C4-2B (cell line): ENCODE data around the gene SPTLC2.
A peak's percentile ranks its signal among the peaks of the same experiment; 100 is the strongest.

Source experiments
- H3K27ac ChIP-seq: fragments of 450-650 bp; 2 replicates; pipeline ENCODE4 v1.5.1; 2017
- ZFX ChIP-seq: fragments of 450-650 bp; IDR thresholded peaks from 2 replicates; pipeline ENCODE4 v1.6.1; 2017
- TF ChIP-seq, protein P1 (sequence below): fragments of 450-650 bp; conservative IDR thresholded peaks from 2 replicates; pipeline ENCODE4 v1.5.1; 2017; ENCODE audit warnings: mild to moderate bottlenecking

SPTLC2 gene

DNA sequence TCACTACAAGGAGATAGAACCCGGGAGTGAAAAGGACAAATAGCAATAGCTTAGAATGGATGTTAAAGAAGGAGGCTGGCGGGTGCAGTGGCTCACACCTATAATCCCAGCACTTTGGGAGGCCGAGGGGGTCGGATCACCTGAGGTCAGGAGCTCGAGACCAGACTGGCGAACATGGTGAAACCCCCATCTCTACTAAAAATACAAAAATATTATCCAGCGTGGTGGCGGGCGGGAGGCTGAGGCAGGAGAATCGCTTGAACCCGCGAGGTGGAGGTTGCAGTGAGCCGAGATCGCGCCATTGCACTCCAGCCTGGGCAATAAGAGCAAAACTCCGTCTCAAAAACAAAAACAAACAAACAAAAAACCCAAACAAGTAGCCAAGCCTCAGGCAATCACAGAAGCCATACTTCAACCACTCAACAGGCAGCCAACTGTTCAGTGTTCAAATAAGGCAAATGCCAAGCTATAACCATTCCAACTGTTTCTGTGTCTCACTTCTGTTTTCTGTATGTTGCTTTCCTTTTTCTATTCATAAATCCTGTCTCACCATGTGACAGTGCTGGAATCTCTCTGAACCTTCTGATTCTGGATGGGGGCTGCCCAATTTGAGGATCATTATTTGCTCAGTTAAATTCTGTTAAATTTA, 3.9 kb upstream of the SPTLC2 start:
- no peak for TF ChIP-seq ZFX
- TF ChIP-seq, protein P1, sequence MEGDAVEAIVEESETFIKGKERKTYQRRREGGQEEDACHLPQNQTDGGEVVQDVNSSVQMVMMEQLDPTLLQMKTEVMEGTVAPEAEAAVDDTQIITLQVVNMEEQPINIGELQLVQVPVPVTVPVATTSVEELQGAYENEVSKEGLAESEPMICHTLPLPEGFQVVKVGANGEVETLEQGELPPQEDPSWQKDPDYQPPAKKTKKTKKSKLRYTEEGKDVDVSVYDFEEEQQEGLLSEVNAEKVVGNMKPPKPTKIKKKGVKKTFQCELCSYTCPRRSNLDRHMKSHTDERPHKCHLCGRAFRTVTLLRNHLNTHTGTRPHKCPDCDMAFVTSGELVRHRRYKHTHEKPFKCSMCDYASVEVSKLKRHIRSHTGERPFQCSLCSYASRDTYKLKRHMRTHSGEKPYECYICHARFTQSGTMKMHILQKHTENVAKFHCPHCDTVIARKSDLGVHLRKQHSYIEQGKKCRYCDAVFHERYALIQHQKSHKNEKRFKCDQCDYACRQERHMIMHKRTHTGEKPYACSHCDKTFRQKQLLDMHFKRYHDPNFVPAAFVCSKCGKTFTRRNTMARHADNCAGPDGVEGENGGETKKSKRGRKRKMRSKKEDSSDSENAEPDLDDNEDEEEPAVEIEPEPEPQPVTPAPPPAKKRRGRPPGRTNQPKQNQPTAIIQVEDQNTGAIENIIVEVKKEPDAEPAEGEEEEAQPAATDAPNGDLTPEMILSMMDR: no peak
- no peak overlapping the region for H3K27ac ChIP-seq

DNA sequence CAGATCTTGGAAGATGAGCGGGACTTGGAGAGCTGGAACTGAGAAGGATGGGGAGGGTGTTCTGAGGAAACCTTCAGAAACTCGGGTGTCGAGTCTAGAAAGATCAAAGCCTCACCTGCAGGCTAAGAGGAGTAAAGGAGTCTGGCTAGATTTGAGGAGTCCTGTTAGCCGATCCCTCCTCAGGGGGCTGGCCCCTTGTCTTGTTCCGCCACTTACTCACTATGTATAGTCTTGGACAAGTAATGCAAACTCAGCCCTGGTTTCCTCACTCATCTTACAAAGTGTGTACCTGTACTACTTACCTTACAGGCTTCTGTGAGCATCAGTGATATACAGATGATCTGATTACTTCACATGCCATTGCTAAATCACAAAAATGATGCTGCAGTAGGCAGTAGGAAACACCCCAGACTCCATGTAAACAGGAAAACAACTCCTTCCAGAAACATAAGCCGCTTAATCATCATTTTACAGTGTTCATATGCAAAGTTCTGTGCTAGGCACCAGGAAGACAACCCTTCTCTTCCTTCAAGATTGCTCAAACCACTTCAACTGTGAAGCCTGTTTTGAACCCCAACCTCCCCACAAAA, 2.0 kb upstream of the SPTLC2 start:
- TF ChIP-seq ZFX: no peak
- TF ChIP-seq, protein P1: no peak
- no peak overlapping the region for H3K27ac ChIP-seq

DNA sequence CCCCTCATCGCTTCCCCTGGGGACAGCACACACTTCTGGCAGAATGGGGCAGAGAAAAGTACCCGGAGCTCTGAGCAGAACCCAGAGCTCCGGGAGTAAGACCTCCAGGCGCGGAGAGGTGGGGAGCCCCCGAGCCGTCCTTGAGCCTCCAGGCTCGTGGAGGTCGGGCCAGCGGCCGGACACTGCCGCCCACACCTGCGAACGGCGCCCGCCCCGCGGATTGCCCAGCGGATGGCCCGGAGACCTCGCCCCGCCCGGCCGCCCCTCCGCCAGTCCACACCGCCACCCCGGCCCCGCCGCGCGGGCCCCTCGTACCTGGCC, 344 bp downstream of the SPTLC2 start:
- TF ChIP-seq, protein P1: no peak
- TF ChIP-seq ZFX: no peak; the same call in none of the 2 replicates

DNA sequence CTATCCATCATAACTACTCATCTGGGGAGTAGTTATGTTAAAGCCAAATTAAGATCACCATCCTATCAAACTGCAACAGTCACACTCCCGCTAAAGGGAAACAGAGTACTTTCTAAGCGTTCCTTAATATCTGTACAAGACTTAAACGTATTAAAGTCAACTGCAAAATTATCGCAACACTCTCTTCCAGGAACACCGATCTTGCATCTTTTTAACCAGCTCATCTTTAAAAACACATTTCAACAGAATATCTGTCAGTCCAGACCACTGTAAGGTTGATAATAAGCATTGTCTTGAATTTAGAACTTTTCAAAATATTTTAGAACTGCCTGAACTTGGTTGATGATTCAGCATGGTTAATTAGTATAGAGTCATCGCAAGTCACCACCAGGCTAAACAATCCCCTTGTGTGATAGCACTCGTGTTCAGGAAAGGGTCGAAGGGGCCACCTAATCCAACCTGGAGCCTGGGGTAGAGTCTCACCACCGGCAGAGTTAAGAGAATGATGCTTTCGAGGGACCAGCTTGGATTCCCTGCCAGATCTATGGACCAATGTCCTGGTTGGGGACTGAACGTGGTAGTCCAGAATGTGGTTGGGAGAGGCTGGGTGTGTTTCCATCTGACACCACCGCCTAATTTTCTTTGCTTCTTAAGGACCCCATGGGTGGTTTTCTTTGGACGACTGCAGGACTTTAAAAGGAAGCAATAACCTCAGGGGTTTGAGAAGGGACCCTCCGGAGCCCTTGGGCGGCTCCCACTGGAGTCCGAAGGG, 890 bp downstream of the SPTLC2 start:
- H3K27ac ChIP-seq: peak overlapping the region; percentile 83
- TF ChIP-seq ZFX: no peak
- TF ChIP-seq, protein P1: no peak

More for the DNA sequence above, 344 bp downstream of the SPTLC2 start:
- peak overlapping the region; percentile 83 for H3K27ac ChIP-seq

DNA sequence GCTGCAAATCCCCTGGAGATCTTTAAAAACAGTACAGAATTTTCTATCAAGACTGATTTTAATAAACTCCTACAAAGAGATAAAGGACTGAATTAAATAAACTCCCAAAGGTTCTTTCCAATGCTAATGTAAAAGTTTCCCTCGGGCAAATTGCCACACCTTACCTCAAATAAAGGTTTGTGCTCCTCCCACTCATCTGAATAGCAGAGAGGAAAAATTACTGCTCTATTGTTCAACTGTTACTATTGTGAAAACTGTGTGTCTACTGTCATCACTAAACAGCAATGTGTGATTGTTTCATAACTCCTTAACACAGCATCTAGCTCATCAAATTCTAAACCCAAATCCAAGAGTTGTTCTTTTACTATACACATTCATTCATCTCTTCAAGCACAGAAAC, 3.2 kb downstream of the SPTLC2 start:
- no peak overlapping the region for H3K27ac ChIP-seq
- no peak for TF ChIP-seq ZFX
- TF ChIP-seq, protein P1: no peak

DNA sequence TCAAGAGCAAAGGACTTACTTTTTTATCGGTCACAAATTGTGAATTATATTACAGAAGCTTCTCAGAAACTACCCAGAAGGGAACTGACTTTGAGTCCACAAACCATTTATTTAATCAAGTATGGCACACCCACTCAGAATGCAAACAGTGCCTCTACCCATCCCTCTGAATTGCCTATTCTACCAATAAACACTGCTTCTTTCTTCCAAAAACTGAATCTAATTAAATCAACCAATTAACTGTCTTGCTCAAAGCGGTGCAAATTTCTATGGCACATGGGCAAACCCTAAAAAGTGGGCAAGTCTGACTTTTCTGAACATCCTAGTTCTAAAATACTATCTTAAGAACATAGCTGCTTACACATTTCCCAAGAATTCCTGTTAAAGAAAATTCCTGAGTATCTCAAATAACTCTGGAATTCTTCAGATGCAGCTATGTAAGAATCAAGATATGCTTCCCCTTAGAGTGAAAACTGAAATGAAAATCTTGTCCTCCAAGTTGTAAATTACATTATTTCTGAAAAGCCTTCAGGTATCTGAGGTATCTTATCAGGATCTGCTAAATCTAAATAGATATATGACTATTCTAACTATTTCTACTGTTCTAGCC, 4.3 kb downstream of the SPTLC2 start:
- no peak for TF ChIP-seq ZFX
- TF ChIP-seq, protein P1: no peak
- H3K27ac ChIP-seq: no peak overlapping the region

DNA sequence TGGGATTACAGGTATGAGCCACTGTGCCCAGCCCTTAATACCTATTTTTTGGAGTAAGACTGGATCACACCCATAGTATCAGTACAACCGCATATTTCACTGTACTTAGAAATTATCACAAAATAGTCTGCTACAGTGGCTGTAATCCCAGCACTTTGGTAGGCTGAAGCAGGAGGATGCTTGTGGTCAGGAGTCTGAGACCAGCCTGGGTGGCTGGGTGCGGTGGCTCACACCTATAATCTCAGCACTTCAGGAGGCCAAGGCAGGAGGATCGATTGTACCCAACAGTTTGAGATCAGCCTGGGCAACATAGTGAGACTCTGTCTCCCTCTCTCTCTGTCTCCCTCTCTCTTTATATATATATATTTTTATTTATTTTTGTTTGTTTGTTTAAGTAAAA, 5.9 kb downstream of the SPTLC2 start:
- no peak overlapping the region for H3K27ac ChIP-seq
- TF ChIP-seq, protein P1: no peak
- no peak for TF ChIP-seq ZFX
